ENCODE data around the gene MAMLD1.

- TF ChIP-seq, protein P1, sequence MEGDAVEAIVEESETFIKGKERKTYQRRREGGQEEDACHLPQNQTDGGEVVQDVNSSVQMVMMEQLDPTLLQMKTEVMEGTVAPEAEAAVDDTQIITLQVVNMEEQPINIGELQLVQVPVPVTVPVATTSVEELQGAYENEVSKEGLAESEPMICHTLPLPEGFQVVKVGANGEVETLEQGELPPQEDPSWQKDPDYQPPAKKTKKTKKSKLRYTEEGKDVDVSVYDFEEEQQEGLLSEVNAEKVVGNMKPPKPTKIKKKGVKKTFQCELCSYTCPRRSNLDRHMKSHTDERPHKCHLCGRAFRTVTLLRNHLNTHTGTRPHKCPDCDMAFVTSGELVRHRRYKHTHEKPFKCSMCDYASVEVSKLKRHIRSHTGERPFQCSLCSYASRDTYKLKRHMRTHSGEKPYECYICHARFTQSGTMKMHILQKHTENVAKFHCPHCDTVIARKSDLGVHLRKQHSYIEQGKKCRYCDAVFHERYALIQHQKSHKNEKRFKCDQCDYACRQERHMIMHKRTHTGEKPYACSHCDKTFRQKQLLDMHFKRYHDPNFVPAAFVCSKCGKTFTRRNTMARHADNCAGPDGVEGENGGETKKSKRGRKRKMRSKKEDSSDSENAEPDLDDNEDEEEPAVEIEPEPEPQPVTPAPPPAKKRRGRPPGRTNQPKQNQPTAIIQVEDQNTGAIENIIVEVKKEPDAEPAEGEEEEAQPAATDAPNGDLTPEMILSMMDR (IDR thresholded peaks at IDR 0.05; ENCODE audit: poor library complexity): no peak
- TF ChIP-seq EZH2 (IDR thresholded peaks at IDR 0.05; ENCODE audit: borderline replicate concordance): no peak
These were observed 93.3 kb downstream of the MAMLD1 start for GRCh38 chrX:150456466-150456865.
